AG04450 (cell line): Measurements from ENCODE around the gene HABP2. TPM values are rescaled to one million over a fixed set of nuclear protein-coding genes. Genes with fewer than 3 reads are reported as not detected.

Source experiments
- CTCF ChIA-PET: fragments of 300-600, 350-600 bp; formaldehyde crosslinking; extraction: SDS; loops from one replicate; lab custom pipeline; 2022; ENCODE audit warnings: antibody characterized with exemption, inconsistent platforms; lab: Charles Lee
- POLR2A ChIA-PET: fragments of 350-600 bp; formaldehyde crosslinking; extraction: SDS; loops from one replicate; lab custom pipeline; 2021; ENCODE audit warnings: antibody characterized with exemption, inconsistent platforms; lab: Yijun Ruan, JAX
- DNase-seq: peaks from one replicate; pipeline ENCODE4 v3.0.0-alpha.2; 2011; ENCODE audit warnings: low read depth, low spot score
- H3K27ac ChIP-seq: one replicate; pipeline ENCODE4 v1.5.1; 2012; ENCODE audit warnings: low read depth, low read length, control low read depth
- H3K27me3 ChIP-seq: one replicate; pipeline ENCODE4 v1.6.0; 2012; ENCODE audit warnings: low read length; ENCODE audit not compliant: control insufficient read depth, insufficient read depth
- H3K4me3 ChIP-seq: 2 replicates; pipeline ENCODE4 v1.5.1; 2011; ENCODE audit warnings: mild to moderate bottlenecking, low read depth, low read length, control low read depth
- H3K9me3 ChIP-seq: 2 replicates; pipeline ENCODE4 v1.5.1; 2012; ENCODE audit warnings: low read length; ENCODE audit not compliant: control insufficient read depth, insufficient read depth
- CTCF ChIP-seq: IDR thresholded peaks from 2 replicates; pipeline ENCODE4 v1.5.1; 2011; ENCODE audit warnings: low read depth, low read length, control low read depth, inconsistent platforms
- polyA minus RNA-seq: library from RNA; depleted of rRNA, polyadenylated mRNA; stranded (reverse); fragments of >200 nt; gene quantifications from 2 replicates; pipeline ENCODE4 v1.2.3, GENCODE V29; 2011; rRNA and poly(A)+ RNA removed
- polyA plus RNA-seq: library from polyadenylated mRNA; depleted of rRNA; stranded (reverse); fragments of >200 nt; gene quantifications from 2 replicates; pipeline ENCODE4 v1.2.3, GENCODE V29; 2011; rRNA removed

Gene HABP2
- not detected in 2 replicates for polyA plus RNA-seq
- polyA minus RNA-seq = not detected in 2 replicates

- no peak within 1 kb of the TSS for H3K27ac ChIP-seq
- no peak for DNase-seq
These were observed at the start of gene HABP2 for GRCh38 chr10:113552701-113553100. Gene HABP2, plus strand, starts transcription at chr10:113553053. Its CDS starts 69 bp downstream, at chr10:113553122.

GRCh38 chr10:113503930-113504329, 48.9 kb upstream of the HABP2 start:
- CTCF ChIA-PET = no interaction called here
- no peak for DNase-seq
- Histone ChIP-seq H3K27ac (no peak overlapping the region), H3K4me3 (no peak overlapping the region), H3K27me3 (no peaks in the 10 kb centered on the region), H3K9me3 (no peaks in the 10 kb centered on the region)
- TF ChIP-seq CTCF = no peak
- POLR2A ChIA-PET = no interaction called here

More at GRCh38 chr10:113552701-113553100, at the start of gene HABP2:
- POLR2A ChIA-PET = no interaction called here
- Histone ChIP-seq H3K27me3 (peaks cover 3% of the 10 kb centered on the region), H3K9me3 (no peaks in the 10 kb centered on the region), H3K4me3 (no peak within 1 kb of the TSS)
- TF ChIP-seq CTCF = no peak
- CTCF ChIA-PET = interaction anchor here (0.7 kb wide), 1 partner anchor 10 kb away, joined by 3 read pairs; no protein-coding TSS in a partner anchor

GRCh38 chr10:113504423-113504822, 48.4 kb upstream of the HABP2 start:
- H3K27ac ChIP-seq = no peak overlapping the region
- DNase-seq = no peak
- no peak overlapping the region for H3K4me3 ChIP-seq
- ChIA-PET CTCF (no interaction called here), POLR2A (no interaction called here)
- H3K27me3 ChIP-seq = no peaks in the 10 kb centered on the region
- TF ChIP-seq CTCF = no peak
- no peaks in the 10 kb centered on the region for H3K9me3 ChIP-seq

- Histone ChIP-seq H3K9me3 (no peaks in the 10 kb centered on the region), H3K4me3 (no peak overlapping the region), H3K27me3 (no peaks in the 10 kb centered on the region), H3K27ac (no peak overlapping the region)
- POLR2A ChIA-PET = no interaction called here
- CTCF ChIA-PET = no interaction called here
- TF ChIP-seq CTCF = no peak
- no peak for DNase-seq
These were observed 46.4 kb upstream of the HABP2 start for GRCh38 chr10:113506476-113506875.

- no peak overlapping the region for H3K4me3 ChIP-seq
- no peak for TF ChIP-seq CTCF
- no peak for DNase-seq
- H3K9me3 ChIP-seq = no peaks in the 10 kb centered on the region
- H3K27ac ChIP-seq = no peak overlapping the region
- ChIA-PET CTCF (interaction anchor here (1.4 kb wide), 1 partner anchor 9 kb away, joined by 4 read pairs; no protein-coding TSS in a partner anchor), POLR2A (no interaction called here)
- H3K27me3 ChIP-seq = no peaks in the 10 kb centered on the region
These were observed 41.4 kb upstream of the HABP2 start for GRCh38 chr10:113511419-113511818.
